Measurements from ENCODE around the gene ABHD16B.

ABHD16B gene

DNA sequence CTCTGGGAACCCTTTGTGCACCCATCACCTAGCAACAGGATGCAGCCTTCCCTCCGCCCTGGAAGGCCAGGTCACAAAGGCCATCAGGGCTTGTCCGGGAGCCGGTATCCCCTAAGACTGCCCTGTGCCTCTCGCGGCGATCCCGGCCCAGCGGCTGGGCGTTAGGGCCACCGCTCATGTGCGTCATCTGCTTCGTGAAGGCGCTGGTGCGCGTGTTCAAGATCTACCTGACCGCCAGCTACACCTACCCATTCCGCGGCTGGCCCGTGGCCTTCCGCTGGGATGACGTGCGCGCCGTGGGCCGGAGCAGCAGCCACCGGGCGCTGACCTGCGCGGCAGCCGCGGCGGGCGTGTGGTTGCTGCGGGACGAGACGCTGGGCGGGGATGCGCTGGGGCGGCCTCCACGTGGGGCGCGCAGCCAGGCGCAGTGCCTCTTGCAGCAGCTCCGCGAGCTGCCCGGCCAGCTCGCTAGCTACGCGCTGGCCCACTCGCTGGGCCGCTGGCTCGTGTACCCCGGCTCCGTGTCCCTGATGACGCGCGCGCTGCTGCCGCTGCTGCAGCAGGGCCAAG, at the start of gene ABHD16B:
TSS of gene ABHD16B (plus strand) at position 134 of the 570 bp plus-strand sequence. CDS start at position 177, 43 bp downstream.
- DNase-seq: no peak

DNA sequence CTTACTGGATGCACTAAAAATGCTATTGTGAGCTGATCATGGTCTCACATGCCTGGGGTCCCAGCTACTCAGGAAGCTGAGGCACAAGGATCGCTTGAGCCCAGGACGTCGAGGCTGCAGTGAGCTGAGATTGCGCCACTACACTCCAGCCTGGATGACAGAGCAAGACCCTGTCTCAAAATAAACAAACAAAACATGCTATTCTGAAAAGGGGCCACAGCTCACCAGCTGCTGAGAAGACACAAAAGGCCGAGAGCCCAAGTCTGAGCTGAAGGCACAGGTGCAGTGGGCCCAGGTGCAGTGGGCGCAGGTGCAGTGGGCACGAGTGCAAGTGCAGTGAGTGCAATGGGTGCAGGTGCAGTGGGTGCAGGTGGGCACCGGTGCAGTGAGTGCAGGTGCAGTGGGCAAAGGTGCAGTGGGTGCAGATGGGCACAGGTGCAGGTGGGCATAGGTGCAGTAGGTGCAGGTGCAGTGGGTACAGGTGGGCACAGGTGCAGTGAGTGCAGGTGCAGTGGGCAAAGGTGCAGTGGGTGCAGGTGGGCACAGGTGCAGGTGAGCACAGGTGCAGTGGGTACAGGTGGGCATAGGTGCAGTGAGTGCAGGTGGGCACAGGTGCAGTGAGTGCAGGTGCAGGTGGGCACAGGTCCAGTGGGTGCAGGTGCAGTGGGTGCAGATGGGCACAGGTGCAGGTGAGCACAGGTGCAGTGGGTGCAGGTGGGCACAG, 46.2 kb upstream of the ABHD16B start:
- no peak for DNase-seq

DNA sequence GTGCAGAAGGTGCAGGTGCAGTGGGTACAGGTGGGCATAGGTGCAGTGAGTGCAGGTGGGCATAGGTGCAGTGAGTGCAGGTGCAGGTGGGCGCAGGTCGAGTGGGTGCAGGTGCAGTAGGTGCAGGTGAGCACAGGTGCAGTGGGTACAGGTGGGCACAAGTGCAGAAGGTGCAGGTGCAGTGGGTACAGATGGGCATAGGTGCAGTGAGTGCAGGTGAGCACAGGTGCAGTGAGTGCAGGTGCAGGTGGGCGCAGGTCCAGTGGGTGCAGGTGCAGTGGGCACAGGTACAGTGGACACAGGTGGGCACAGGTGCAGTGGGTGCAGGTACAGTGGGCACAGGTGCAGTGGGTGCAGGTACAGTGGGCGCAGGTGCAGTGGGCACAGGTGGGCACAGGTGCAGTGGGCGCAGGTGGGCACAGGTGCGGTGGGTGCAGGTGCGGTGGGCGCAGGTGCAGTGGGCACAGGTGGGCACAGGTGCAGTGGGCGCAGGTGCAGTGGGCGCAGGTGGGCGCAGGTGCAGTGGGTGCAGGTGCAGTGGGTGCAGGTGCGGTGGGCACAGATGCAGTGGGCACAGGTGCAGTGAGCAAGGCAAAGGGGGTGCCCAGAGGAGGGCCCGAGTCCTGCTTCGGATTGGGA, 45.6 kb upstream of the ABHD16B start:
- no peak for DNase-seq

DNA sequence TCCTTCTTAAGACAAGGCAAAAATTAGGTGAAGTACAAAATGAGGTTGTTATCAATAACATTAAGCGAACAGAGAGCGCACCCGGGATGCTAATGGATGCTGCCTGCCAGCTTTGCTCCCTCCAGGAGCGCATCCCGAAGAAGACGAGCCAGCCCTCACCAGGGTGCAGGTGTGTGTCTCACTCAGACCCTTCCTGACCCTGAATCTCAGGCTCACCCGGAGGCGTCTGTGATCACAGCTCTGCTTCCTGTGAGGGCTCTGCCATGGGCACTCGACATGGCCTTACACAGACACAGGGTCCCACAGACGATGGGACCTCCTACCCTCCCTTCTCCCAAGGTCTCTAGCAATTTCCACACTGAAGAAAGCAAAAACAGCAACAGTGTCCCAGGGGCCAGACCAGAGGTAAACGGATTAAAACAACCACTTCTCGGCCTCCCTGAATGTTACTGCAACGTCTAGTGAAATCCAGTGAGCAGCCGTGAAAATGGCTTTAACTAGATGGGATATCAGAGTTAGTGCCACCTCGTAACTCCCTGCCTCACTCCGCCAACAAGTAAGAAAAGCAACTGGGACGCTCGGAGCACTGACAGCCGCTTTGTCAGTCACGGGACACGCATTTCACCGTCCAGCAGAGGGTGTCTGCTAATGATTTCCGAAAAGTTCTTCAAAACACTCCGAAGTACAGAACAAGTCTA, 41.9 kb upstream of the ABHD16B start:
- DNase-seq: no peak

DNA sequence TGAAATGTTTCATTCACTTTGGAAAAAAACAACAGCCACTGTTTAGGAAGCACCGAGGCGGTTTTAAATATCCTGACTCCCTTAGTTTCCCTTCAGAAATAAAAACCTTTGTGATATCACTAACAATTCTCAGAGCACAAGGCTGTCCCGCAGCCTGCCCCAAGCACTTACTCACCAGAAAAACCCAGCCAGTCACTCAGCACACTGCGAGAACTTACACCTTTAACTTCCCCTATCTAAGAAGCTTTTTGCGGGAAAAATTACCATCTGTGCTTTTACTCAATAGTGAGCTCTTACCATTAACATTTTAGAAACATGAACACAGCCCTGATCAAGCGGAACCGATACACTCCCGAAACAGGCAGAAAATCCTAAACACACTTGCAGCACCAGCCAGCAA, 39.5 kb upstream of the ABHD16B start:
- DNase-seq: no peak

DNA sequence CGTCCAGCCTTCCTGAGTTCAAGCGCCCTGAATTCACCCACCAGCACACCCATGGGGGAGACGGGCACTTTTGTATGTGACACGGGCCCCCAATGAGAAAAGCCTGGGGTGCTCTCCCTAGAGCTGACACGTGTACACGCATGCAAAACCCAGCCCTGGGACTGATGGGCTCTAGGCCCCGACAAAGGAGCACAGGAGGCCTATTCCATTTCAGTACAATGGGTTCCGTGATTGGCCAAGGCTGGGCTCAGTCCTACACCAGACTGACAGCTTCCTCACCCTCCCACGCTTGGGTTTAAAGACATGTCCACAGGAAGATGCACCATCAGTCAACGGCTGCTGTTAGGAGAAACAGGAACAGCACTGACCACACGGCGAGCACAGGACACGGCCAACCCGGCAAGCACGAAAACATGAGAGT, 39.0 kb upstream of the ABHD16B start:
- DNase-seq: no peak

DNA sequence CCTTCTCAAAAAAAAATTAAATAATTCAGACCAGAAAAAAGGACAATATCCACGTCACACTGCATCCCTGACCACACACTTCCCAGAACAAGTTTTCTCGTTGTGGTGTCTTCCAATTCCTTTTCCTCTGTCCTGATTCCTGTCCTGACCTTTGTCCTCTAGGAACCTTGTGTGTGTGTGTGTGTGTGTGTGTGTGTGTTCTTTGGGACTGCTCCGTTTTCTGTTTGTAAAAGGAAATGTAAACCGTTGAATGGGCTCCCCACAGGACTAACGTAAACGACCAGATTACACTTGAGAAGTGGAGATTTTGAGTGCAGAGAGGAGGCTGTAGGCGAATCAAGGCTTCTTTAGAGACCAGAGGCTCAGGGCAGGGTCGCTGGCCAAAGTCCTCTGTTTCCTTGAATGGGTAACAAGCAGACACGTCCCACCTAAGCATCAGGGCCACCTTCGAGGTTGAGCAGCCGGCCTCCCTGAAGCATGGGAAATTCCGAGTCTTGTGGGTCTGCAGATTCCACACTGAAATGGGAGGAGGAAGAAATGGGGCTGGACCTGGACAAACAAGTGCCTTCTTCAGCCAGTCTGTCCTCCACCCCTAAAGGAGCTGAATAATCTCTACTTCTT, 37.5 kb upstream of the ABHD16B start:
- no peak for DNase-seq

DNA sequence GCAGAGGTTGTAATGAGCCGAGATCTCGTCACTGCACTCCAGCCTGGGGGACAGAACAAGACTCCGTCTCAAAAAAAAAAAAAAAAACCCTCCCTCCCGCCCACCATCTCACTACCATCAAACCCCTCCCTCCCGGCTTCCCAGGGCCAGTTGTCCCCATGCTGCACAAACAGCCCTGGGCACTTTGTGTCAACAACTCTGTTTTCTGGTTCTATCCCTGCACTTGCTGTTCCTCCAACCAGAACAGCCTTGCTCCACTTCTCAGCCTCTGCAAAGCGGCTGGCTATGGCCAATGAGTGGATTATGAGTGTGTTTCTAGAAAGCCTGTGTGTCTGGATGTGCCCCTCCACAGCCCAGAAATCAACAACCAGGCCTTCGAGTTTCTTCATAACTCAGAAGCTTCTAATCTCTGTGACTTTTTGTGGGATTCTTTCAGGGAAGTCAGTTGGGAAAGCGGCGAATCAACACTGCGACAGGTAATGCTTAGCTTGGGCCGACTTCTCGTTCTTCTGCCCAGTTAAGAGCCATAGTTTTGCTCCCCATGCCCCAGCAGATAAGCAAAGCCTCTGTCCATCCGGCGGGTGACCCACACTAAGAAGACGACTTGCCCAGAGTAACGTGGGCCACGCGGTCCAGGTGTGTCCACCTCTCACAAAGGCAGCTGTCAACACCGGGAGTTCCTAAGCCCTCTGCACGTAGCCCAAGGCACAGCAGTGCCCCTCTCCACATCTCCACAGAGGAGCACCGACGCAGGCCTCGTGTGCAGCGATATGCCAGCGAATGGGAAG, 35.8 kb upstream of the ABHD16B start:
- no peak for DNase-seq

DNA sequence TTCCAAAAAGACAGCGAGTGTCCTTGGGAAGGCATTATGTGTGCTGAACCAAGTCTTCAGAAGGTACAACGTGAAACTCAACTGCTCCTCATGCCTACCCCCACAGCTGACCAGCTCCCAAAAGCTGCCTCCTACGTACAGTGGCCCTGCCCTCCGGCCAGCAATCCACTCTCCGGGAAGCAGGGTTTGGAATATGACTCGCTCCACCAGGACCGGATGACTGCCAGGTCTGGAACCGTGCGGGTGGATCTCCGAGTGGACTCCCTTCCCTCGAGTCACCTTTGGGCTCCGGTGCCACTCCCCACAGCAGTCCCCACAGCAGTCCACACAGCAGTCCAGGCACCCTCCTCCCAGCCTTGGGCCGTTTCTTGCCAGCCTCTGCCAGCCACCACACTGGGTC, 34.5 kb upstream of the ABHD16B start:
- no peak for DNase-seq

DNA sequence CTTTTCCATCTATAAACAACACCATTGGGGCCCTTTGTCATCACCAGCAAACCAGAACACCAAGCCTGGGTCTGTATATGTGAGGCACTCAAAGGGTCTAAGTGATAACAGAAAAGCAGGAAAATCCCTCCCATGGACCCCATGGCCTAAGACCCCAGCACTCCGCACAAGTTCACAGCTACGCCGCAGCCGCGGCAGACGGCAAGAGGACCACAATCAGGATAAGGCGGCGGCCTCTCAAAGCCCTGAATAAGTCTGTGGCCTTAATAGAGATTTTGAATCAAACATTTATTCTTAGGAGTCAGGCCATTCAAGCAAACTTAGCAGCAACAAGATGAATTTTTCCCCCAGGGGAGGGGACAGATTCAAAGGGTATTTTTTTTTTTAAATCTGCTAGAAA, 33.2 kb upstream of the ABHD16B start:
- DNase-seq: no peak

DNA sequence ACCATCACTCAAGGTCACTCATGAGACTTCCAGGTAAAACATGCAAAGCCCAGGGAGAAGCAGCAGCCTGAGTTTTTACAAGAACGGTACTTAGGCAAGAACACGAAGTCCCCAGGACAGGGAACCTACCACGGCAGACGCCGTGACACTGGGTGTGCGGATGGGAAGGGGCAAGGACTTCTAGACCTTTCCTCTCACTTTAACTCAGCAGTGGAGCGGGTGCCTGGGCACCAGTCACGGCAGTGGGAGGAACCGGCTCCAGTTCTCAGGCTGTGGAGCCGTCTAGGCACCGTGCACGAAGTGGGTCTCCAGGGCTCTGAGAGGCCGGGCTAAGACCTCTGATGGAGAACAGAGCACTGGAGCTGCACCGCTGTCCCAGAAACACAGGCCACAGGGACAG, 32.8 kb upstream of the ABHD16B start:
- no peak for DNase-seq

DNA sequence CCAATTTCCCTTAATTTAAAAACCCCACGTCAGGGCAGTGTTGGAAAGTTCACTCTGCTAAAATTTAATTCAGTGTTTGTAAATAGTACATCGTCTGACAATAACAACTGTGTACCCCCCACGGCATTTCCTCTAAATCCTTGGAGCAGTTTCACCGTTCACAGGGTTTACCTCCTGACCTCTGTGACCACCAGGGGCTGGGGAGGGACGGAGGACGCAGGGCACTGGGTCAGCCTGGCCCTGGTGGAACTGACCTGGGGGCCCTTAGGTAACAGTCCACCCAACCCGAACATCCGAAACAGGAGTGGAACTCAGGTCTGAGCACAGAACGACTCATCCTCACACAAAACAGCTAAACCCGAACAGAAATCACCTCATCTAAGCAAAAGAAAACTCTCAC, 32.3 kb upstream of the ABHD16B start:
- DNase-seq: no peak

DNA sequence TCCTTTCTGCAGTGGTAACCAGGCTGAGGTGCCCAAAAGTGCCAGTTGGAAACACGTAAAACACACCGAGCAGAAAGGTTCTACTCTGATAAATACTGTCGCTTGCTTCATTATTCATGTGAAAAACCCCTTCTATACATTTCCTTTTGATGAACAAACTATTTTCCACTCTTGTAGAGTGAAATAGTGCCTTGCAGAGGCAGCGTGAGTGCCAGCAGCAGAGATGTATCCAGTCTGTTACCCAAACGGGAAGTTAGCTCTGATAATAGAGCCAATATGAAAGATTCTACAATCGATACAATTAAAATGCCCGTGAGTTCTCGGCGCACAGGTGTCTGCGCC, 31.7 kb upstream of the ABHD16B start:
- no peak for DNase-seq

DNA sequence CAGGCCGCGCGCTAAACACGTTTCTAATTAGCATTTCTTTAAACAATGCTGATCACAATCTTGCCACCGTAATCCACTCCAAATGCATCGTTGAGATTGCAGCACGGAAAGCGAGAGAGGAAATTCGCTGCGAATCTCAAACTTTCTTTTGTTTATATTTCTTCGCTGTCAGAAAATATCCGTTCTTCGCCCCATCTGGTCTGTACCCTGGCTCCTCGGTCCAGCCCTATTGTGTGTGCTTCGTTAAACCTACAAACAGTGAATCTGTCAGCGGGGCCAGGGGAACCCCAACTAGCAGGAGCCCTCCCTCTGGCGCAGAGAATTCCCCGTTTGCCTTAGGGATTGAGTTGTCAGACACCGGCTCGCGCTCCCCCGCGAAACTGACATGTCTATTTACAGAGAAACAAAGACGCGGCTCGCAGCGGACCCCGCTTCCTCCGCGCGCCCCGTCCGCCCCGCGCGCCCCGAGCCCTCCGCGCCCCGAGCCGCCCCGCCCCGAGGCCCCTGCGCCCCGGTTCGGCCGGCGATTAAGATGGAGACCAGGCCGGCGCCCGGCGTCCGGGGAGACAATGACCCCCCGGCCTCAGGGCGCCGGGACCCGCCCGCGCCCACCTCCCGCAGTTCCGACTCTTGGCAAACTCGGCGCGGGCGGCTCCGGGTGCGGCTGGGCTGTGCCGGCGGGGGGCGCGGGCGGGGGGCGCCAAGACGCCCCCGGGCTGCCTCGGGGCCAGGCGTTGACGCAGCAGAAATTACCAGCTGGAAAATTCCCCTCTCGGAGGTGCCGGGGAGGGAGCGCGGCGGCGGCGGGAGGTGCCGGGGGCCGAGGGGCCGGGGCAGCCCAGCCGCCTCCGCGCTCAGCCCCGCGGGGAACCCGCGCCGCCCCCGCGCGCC, 31.1 kb upstream of the ABHD16B start:
- DNase-seq: no peak

DNA sequence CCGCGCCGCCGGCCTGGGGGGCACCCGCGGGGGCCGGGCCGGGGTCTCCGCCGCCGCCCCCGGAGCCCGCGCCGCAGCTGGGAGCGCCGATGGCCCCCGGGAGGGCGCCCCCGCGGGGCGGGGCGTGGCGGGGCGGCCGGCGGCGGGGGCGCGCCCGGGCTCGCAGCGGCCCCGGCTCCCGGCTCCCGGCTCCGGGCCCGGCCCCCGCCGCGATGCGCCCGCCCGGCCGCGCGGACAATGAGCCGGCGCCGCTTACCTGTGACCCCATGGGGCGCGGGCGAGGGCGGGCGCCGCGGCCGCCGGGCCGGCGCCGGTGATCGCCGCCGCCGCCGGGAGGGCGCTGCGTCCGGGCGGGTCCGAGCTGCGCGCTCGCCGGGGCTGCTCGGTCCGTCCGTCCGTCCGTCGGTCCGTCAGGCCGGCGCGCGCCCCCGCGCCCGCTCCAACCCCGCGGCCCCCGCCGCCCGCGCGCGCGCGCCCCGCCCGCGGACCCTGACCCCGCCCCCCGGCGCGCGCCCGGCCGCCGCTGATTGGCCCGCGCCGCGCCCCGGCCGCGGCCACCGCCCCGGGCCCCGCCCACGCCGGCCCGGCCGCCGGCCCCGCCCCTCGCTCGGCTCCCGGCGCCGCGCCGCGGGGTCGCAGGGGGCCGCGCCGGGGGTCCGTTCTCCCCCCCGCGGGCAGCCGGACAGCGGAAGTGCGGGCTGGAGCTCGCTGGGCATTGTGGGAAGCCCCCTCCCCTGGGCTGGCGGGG, 30.3 kb upstream of the ABHD16B start, which contains the start of gene ZBTB46:
TSS of gene ZBTB46 (minus strand) at position 424 of the 748 bp plus-strand sequence. CDS start 40,507 bp downstream, outside the sequence.
- no peak for DNase-seq

DNA sequence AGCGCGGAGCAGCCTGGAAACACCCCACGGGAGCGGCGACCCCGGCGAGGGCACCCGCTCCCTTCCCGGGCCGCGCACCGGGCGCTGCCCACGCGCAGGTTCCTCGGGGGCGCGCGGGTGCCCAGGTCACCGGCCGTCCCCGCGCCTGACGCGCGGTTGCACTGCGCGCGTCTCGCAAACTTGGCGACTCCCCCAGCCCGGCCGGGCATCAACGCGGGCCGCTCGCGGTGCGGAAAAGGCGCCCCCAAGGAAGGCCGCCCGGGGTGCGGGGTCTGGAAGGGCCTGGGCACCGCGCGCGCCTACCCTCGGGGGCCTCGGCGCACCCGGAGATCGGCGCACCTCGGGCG, 29.7 kb upstream of the ABHD16B start:
- no peak for DNase-seq

DNA sequence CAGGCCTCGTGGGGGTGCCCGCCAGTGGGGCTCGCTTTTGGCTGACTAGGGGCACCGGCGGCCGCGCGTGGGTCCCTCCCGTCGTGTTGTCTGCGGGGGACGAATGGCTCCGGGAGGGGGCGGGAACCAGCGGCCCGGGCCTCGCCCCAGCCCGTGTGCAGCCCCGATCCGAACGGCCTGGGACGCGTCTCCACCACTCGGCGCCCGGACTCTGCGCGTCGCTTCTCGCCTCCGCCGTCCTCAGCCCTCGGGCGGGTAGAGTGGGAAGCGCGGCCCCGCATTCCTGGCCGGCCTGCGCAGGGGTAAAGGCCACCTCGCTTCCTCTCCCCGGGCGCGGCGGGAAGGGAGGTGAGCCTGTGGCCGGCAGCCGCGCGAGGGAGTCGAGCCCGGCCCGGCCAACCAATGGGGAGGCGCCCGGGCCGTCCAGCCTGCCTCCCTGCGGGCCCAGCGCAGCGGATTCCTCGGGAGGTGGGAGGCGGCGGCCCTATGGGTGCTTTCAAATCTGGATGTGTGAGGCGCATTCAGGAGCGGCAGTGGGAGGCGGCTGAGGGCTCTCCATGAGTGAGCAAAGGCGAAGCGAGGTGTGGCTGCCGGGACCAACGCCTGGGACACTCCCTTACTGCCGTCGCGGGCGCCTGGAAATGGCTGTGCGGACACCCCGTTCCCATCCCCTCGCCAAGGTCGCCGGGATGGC, 29.2 kb upstream of the ABHD16B start:
- DNase-seq: no peak

DNA sequence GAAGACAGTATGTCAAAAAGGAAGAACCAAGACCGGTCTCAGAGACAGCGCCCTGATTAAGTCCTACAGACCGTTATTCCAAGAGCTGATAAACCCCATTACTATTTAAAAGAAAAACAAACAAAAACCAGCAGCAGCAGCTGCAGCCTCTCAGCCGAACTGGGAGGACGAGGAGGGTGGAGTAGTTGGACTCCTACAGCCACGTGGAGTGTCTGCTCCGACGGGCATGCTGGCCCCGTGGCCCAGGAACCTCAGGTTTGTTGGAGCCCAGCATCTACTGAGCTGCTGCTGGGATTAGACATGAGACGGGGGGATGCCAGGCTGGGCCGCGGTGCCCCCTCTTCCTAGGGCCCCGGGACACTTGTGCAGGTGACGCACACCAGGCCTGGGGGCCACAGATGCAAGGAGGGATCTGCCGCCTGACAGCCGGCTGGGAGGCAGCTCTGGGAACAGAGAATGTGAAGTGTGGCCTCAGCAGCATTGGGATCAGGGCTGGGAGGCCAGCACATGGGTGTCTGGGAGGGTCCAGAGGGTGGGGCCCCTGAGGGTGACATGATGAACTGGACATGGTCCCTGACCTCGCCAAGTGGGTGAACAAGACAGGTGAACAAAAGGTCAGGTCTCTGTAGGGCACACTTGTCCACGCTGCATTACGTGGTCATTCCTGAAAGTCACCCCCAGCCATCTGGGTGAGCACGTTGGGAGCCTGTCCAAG, 27.4 kb upstream of the ABHD16B start:
- no peak for DNase-seq

DNA sequence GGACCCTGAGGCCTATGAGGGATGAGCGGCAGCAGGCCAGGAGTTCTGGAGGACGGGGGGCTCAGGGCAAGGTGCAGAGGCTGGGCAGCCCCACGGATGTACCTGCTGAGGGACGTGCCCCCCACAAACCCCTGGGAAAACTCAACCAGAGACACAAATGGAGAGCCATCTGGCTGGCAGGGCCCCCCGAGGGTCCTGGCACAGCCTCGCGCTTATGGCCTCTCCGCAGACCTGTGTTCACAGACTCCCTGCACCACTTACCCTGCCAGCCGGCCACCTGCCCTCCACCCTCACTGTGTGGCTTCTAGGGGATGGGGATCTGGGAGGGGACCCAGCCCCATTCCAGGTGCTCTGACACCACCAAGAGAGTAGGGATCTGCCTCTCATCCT, 26.8 kb upstream of the ABHD16B start:
- no peak for DNase-seq

Measured in stimulated activated CD4-positive, alpha-beta T cell treated with anti-CD3 and anti-CD28 coated beads, Interleukin-1b, Interleukin-23, amount 100 ng/mL, for 48 hours (primary cell).